Neural cell (in vitro differentiated cells): ENCODE results near the gene ACSS3. TPM values are rescaled to one million over a fixed set of nuclear protein-coding genes. Genes with fewer than 3 reads are reported as not detected.

ENCODE experiments used
- H2AFZ ChIP-seq: fragments of 200-600, 300-800 bp; sonication (generic), shearing (Covaris generic); 2 replicates; pipeline ENCODE4 v1.6.0; 2014; ENCODE audit warnings: low read depth, mild to moderate bottlenecking, antibody characterized with exemption, low read length, moderate library complexity
- H3F3A ChIP-seq: fragments of 200-600 bp; shearing (Covaris generic); 2 replicates; pipeline ENCODE4 v1.6.1; 2016; ENCODE audit warnings: mild to moderate bottlenecking, moderate library complexity, mixed read lengths, antibody characterized with exemption, low read length; ENCODE audit not compliant: insufficient read depth, poor library complexity, severe bottlenecking
- H3K27ac ChIP-seq: fragments of 200-600, 300-800 bp; sonication (generic), shearing (Covaris generic); 2 replicates; pipeline ENCODE4 v1.5.1; 2014; ENCODE audit warnings: mild to moderate bottlenecking, low read length, moderate library complexity
- H3K27me3 ChIP-seq: fragments of 300-800, 200-600 bp; sonication (generic), shearing (Covaris generic); 2 replicates; pipeline ENCODE4 v1.6.0; 2014; ENCODE audit warnings: mild to moderate bottlenecking, low read depth, low read length, moderate library complexity; ENCODE audit not compliant: insufficient read depth
- H3K36me3 ChIP-seq: fragments of 300-800, 200-600 bp; sonication (generic), shearing (Covaris generic); 2 replicates; pipeline ENCODE4 v1.5.1; 2014; ENCODE audit warnings: mild to moderate bottlenecking, antibody characterized with exemption, low read length, moderate library complexity; ENCODE audit not compliant: insufficient read depth
- H3K4me2 ChIP-seq: fragments of 300-800, 200-600 bp; sonication (generic), shearing (Covaris generic); 2 replicates; pipeline ENCODE4 v1.6.0; 2014; ENCODE audit warnings: mild to moderate bottlenecking, low read length
- H3K4me3 ChIP-seq: fragments of 300-800, 200-600 bp; sonication (generic), shearing (Covaris generic); 2 replicates; pipeline ENCODE4 v1.5.1; 2014; ENCODE audit warnings: mild to moderate bottlenecking, low read length, moderate library complexity
- H3K79me2 ChIP-seq: fragments of 200-600 bp; shearing (Covaris generic); replicated peaks from 2 replicates; pipeline ENCODE4 v1.6.0; 2014; ENCODE audit warnings: mild to moderate bottlenecking, low read length, moderate library complexity; ENCODE audit not compliant: insufficient read depth
- H3K9ac ChIP-seq: fragments of 300-800, 200-600 bp; sonication (generic), shearing (Covaris generic); 2 replicates; pipeline ENCODE4 v1.6.1; 2016; ENCODE audit warnings: mild to moderate bottlenecking, low read length, mixed read lengths
- H3K9me2 ChIP-seq: fragments of 200-600 bp; shearing (Covaris generic); 2 replicates; pipeline ENCODE4 v1.6.1; 2016; ENCODE audit warnings: mild to moderate bottlenecking, low read length, mixed read lengths; ENCODE audit not compliant: insufficient read depth
- H3K9me3 ChIP-seq: fragments of 200-600, 300-800 bp; sonication (generic), shearing (Covaris generic); 2 replicates; pipeline ENCODE4 v1.6.1; 2016; ENCODE audit warnings: mild to moderate bottlenecking, mixed run types, low read length, moderate library complexity, mixed read lengths
- H4K20me1 ChIP-seq: fragments of 200-600 bp; shearing (Covaris generic); 2 replicates; pipeline ENCODE4 v1.6.1; 2016; ENCODE audit warnings: mild to moderate bottlenecking, mixed run types; ENCODE audit not compliant: insufficient read depth
- EP300 ChIP-seq: fragments of 450-650 bp; conservative IDR thresholded peaks from 2 replicates; pipeline ENCODE4 v1.6.1; 2014; ENCODE audit warnings: antibody characterized with exemption, mild to moderate bottlenecking, moderate library complexity; ENCODE audit not compliant: poor library complexity, severe bottlenecking
- EZH2 ChIP-seq: fragments of 200-600, 300-800 bp; shearing (Covaris generic), sonication (generic); IDR thresholded peaks from 2 replicates; pipeline ENCODE4 v1.6.1; 2014; ENCODE audit warnings: antibody characterized with exemption, low read length, borderline replicate concordance, mild to moderate bottlenecking; ENCODE audit not compliant: insufficient read depth, poor library complexity, severe bottlenecking
- MXI1 ChIP-seq: fragments of 450-650 bp; conservative IDR thresholded peaks from 2 replicates; pipeline ENCODE4 v1.6.1; 2014; ENCODE audit warnings: antibody characterized with exemption, mild to moderate bottlenecking; ENCODE audit not compliant: poor library complexity, severe bottlenecking
- POLR2AphosphoS5 ChIP-seq: IDR thresholded peaks from 2 replicates; pipeline ENCODE4 v1.6.1; 2012
- RAD21 ChIP-seq: fragments of 450-650 bp; conservative IDR thresholded peaks from 2 replicates; pipeline ENCODE4 v1.6.1; 2014; ENCODE audit warnings: antibody characterized with exemption, mild to moderate bottlenecking, moderate library complexity
- SMC3 ChIP-seq: fragments of 450-650 bp; conservative IDR thresholded peaks from 2 replicates; pipeline ENCODE4 v1.6.1; 2014; ENCODE audit warnings: antibody characterized with exemption, mild to moderate bottlenecking, moderate library complexity; ENCODE audit not compliant: poor library complexity
- TAF1 ChIP-seq: IDR thresholded peaks from 2 replicates; pipeline ENCODE4 v1.6.1; 2012; ENCODE audit warnings: low read depth
- polyA plus RNA-seq: library from polyadenylated mRNA; depleted of rRNA; stranded (reverse); fragments of >200 nt; gene quantifications from 2 replicates; pipeline ENCODE4 v1.2.3, GENCODE V29; 2014
- TF ChIP-seq, protein P1 (sequence below): IDR thresholded peaks from 2 replicates; pipeline ENCODE4 v1.6.1; 2012; ENCODE audit warnings: borderline replicate concordance
- TF ChIP-seq, protein P2 (sequence below): fragments of 450-650 bp; IDR thresholded peaks from 2 replicates; pipeline ENCODE4 v1.5.1; 2014; ENCODE audit warnings: antibody characterized with exemption, mild to moderate bottlenecking, moderate library complexity; ENCODE audit not compliant: poor library complexity, severe bottlenecking

ACSS3 gene
- polyA plus RNA-seq, 1 donor from 2014 or later, result 0.31 TPM

DNA sequence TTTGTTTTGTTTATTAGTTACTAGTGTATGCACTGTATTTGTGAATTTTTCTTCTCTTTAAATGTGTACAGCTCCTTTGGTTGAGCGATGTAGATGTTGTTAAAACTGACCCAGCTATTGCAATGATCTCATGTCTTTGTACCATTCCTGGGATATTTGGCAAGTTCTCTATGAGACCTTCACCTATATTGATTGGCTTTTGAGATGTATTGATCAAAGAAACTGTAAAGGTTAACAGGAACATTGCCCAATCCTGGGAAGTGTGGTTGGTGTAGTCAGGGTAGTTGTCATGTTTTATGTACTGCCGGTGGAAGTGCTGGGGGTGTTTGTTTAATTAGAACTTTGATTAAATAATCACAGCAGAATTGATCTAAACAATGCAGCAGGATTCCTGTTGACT is 43.1 kb downstream of the ACSS3 start:
- no peaks in the 10 kb centered on the region for H3K27me3 ChIP-seq
- H3K36me3 ChIP-seq, result no peaks in the 10 kb centered on the region
- H3K4me3 ChIP-seq, result no peak overlapping the region
- no peaks in the 10 kb centered on the region for H3K9me2 ChIP-seq
- H3K4me2 ChIP-seq, result no peak overlapping the region
- no peaks in the 10 kb centered on the region for H3K9me3 ChIP-seq
- H3K27ac ChIP-seq, result no peak overlapping the region
- H3K9ac ChIP-seq, result no peak overlapping the region
- H2AFZ ChIP-seq, result no peak overlapping the region
- H3K79me2 ChIP-seq, result no peaks in the 10 kb centered on the region
- no peaks in the 10 kb centered on the region for H3F3A ChIP-seq
- TF ChIP-seq RAD21, result no peak
- TF ChIP-seq POLR2AphosphoS5, result no peak
- TF ChIP-seq, protein P1, sequence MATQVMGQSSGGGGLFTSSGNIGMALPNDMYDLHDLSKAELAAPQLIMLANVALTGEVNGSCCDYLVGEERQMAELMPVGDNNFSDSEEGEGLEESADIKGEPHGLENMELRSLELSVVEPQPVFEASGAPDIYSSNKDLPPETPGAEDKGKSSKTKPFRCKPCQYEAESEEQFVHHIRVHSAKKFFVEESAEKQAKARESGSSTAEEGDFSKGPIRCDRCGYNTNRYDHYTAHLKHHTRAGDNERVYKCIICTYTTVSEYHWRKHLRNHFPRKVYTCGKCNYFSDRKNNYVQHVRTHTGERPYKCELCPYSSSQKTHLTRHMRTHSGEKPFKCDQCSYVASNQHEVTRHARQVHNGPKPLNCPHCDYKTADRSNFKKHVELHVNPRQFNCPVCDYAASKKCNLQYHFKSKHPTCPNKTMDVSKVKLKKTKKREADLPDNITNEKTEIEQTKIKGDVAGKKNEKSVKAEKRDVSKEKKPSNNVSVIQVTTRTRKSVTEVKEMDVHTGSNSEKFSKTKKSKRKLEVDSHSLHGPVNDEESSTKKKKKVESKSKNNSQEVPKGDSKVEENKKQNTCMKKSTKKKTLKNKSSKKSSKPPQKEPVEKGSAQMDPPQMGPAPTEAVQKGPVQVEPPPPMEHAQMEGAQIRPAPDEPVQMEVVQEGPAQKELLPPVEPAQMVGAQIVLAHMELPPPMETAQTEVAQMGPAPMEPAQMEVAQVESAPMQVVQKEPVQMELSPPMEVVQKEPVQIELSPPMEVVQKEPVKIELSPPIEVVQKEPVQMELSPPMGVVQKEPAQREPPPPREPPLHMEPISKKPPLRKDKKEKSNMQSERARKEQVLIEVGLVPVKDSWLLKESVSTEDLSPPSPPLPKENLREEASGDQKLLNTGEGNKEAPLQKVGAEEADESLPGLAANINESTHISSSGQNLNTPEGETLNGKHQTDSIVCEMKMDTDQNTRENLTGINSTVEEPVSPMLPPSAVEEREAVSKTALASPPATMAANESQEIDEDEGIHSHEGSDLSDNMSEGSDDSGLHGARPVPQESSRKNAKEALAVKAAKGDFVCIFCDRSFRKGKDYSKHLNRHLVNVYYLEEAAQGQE, result no peak
- no peak for TF ChIP-seq EZH2
- no peak for TF ChIP-seq SMC3
- TF ChIP-seq EP300, result no peak
- TF ChIP-seq, protein P2, sequence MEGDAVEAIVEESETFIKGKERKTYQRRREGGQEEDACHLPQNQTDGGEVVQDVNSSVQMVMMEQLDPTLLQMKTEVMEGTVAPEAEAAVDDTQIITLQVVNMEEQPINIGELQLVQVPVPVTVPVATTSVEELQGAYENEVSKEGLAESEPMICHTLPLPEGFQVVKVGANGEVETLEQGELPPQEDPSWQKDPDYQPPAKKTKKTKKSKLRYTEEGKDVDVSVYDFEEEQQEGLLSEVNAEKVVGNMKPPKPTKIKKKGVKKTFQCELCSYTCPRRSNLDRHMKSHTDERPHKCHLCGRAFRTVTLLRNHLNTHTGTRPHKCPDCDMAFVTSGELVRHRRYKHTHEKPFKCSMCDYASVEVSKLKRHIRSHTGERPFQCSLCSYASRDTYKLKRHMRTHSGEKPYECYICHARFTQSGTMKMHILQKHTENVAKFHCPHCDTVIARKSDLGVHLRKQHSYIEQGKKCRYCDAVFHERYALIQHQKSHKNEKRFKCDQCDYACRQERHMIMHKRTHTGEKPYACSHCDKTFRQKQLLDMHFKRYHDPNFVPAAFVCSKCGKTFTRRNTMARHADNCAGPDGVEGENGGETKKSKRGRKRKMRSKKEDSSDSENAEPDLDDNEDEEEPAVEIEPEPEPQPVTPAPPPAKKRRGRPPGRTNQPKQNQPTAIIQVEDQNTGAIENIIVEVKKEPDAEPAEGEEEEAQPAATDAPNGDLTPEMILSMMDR, result no peak
- no peak for TF ChIP-seq TAF1
- no peaks in the 10 kb centered on the region for H4K20me1 ChIP-seq

DNA sequence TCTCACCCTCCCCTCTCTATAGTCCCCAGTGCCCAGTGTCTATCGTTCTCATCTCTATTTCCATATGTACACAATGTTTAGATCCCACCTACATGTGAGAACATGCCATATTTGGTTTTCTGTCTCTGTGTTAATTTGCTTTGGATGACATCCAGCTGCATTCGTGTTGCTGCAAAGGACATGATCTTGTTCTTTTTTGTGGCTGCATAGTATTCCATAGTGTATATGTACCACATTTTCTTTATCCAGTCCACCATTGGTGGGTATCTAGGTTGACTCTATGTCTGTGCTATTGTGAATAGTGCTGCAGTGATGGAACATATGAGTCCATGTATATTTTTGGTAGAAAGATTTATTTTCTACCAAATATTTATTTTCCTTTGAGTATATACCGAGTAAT is 45.7 kb downstream of the ACSS3 start:
- TF ChIP-seq TAF1 (no peak), POLR2AphosphoS5 (no peak), EZH2 (no peak), MXI1 (no peak), SMC3 (no peak), EP300 (no peak), RAD21 (no peak)
- TF ChIP-seq, protein P2, result no peak
- TF ChIP-seq, protein P1, result no peak
- H3K36me3 ChIP-seq, result no peaks in the 10 kb centered on the region
- H3K27me3 ChIP-seq, result no peaks in the 10 kb centered on the region
- no peaks in the 10 kb centered on the region for H3K9me2 ChIP-seq
- no peaks in the 10 kb centered on the region for H4K20me1 ChIP-seq
- no peaks in the 10 kb centered on the region for H3K79me2 ChIP-seq
- H2AFZ ChIP-seq, result no peak overlapping the region
- no peak overlapping the region for H3K4me2 ChIP-seq
- no peaks in the 10 kb centered on the region for H3F3A ChIP-seq
- no peak overlapping the region for H3K27ac ChIP-seq
- no peaks in the 10 kb centered on the region for H3K9me3 ChIP-seq
- H3K4me3 ChIP-seq, result no peak overlapping the region
- no peak overlapping the region for H3K9ac ChIP-seq
